Left ventricle myocardium inferior (tissue), 1 donor: ENCODE data around the gene LDLRAD3. TPM values are rescaled to one million over a fixed set of nuclear protein-coding genes. Genes with fewer than 3 reads are reported as not detected.

Experiments used
- DNase-seq: peaks from one replicate; pipeline ENCODE4 v3.0.0-alpha.2; 2020
- H3K27ac ChIP-seq: fragments of 200-600 bp; replicated peaks from 2 replicates; pipeline ENCODE4 v1.8.0; 2021
- H3K27me3 ChIP-seq: fragments of 200-600 bp; 2 replicates; pipeline ENCODE4 v1.8.0; 2021; ENCODE audit warnings: low read depth
- H3K36me3 ChIP-seq: fragments of 200-600 bp; 2 replicates; pipeline ENCODE4 v1.8.0; 2021
- H3K4me1 ChIP-seq: fragments of 200-600 bp; 2 replicates; pipeline ENCODE4 v1.8.0; 2021
- H3K4me3 ChIP-seq: fragments of 200-600 bp; 2 replicates; pipeline ENCODE4 v1.8.0; 2021; ENCODE audit warnings: mild to moderate bottlenecking, moderate library complexity
- H3K9me3 ChIP-seq: fragments of 200-600 bp; replicated peaks from 2 replicates; pipeline ENCODE4 v1.8.0; 2021
- intact Hi-C: fragments of 100-400 bp; cut with micrococcal nuclease; formaldehyde crosslinking; loops from one replicate; pipeline ENCODE4 v1.11.0; 2022
- total RNA-seq: library from RNA; stranded (reverse); fragmentation: NEBNext Ultra II Directional; extraction: Animal tissue kit (Norgen Biotek cat#: 25700); gene quantifications from one replicate; pipeline ENCODE4 v1.2.1, GENCODE V29; 2021
- TF ChIP-seq, protein P1 (sequence below): fragments of 200-600 bp; IDR thresholded peaks from 2 replicates; pipeline ENCODE4 v1.8.0; 2021; ENCODE audit warnings: antibody characterized with exemption, mild to moderate bottlenecking, borderline replicate concordance
- donor health status: DM: no; HTN: yes; CAD: no; lungs with severe emphysema.

LDLRAD3 gene
- total RNA-seq, 1 donor from 2014 or later = 1.0 TPM

- peak; percentile 32 for DNase-seq
Observed at GRCh38 chr11:36258730-36259360, 315.0 kb downstream of the LDLRAD3 start.

GRCh38 chr11:36261094-36261493 is 317.2 kb downstream of the LDLRAD3 start:
- H3K4me1 ChIP-seq = peaks cover 9% of the 10 kb centered on the region
- peaks cover 70% of the 10 kb centered on the region for H3K27me3 ChIP-seq
- no peak overlapping the region for H3K4me3 ChIP-seq
- TF ChIP-seq, protein P1, sequence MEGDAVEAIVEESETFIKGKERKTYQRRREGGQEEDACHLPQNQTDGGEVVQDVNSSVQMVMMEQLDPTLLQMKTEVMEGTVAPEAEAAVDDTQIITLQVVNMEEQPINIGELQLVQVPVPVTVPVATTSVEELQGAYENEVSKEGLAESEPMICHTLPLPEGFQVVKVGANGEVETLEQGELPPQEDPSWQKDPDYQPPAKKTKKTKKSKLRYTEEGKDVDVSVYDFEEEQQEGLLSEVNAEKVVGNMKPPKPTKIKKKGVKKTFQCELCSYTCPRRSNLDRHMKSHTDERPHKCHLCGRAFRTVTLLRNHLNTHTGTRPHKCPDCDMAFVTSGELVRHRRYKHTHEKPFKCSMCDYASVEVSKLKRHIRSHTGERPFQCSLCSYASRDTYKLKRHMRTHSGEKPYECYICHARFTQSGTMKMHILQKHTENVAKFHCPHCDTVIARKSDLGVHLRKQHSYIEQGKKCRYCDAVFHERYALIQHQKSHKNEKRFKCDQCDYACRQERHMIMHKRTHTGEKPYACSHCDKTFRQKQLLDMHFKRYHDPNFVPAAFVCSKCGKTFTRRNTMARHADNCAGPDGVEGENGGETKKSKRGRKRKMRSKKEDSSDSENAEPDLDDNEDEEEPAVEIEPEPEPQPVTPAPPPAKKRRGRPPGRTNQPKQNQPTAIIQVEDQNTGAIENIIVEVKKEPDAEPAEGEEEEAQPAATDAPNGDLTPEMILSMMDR = no peak
- H3K36me3 ChIP-seq = peaks cover 5% of the 10 kb centered on the region
- peaks cover 7% of the 10 kb centered on the region for H3K9me3 ChIP-seq
- DNase-seq = no peak
- no peak overlapping the region for H3K27ac ChIP-seq
- intact Hi-C loops = no loop called here

More at GRCh38 chr11:36258730-36259360, 315.0 kb downstream of the LDLRAD3 start:
- Histone ChIP-seq H3K27me3 (peaks cover 73% of the 10 kb centered on the region), H3K36me3 (peaks cover 7% of the 10 kb centered on the region), H3K4me3 (no peak overlapping the region), H3K4me1 (peaks cover 9% of the 10 kb centered on the region), H3K9me3 (peaks cover 11% of the 10 kb centered on the region), H3K27ac (no peak overlapping the region)
- intact Hi-C loops = no loop called here
- TF ChIP-seq, protein P1 = peak; percentile 66

GRCh38 chr11:36264011-36264972 is 320.4 kb downstream of the LDLRAD3 start:
- Histone ChIP-seq H3K27me3 (peaks cover 38% of the 10 kb centered on the region), H3K27ac (no peak overlapping the region), H3K36me3 (no peaks in the 10 kb centered on the region), H3K9me3 (no peaks in the 10 kb centered on the region), H3K4me3 (no peak overlapping the region), H3K4me1 (peaks cover under 1% of the 10 kb centered on the region)
- DNase-seq = no peak
- intact Hi-C loops = no loop called here
- TF ChIP-seq, protein P1 = no peak

- no peak for DNase-seq
- Histone ChIP-seq H3K4me1 (no peaks in the 10 kb centered on the region), H3K27me3 (peaks cover 34% of the 10 kb centered on the region), H3K4me3 (no peak overlapping the region), H3K36me3 (no peaks in the 10 kb centered on the region), H3K9me3 (no peaks in the 10 kb centered on the region), H3K27ac (no peak overlapping the region)
- intact Hi-C loops = no loop called here
- TF ChIP-seq, protein P1 = no peak
Observed at GRCh38 chr11:36264973-36265344, 321.1 kb downstream of the LDLRAD3 start.

DNA sequence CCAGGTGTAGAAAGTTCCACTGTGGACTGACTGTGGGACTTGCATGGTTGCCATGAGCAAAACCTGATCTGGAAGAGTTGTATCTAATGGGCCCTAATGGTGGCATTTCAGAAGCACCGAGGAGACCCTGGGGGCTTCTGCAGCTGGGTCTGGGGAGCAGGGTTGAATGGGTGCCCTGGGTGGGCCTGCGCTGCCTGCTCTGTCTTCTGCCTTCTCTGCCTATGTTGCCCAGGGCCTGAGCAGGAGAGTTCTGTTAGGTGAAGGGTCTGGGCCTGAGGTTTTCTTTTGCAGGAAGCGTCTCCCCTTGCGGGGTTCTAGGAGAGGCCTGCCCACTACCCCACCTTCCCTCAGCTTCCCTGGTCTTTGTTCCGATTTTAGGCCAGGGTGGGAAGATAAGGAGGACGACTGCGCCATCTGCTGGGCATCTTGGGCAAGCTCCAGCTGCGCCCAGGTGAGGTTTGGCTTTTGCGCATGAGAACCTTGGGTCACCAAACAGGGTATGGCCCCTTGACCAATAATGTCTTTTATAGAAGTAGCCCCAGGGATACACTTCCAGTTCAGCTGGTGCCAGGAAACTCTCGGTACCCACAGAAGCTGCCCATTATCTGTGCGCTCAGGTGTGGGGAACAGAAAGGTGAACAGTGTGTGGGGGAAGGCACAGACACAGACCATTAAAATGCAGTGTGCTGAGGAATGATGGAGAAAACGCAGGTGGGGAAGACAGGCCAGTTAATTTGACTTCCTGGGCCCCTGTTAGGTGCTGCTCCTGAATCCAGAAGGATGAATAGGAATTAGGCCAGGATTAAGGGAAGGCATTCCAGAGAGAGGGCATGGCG is 322.1 kb downstream of the LDLRAD3 start:
- no peaks in the 10 kb centered on the region for H3K9me3 ChIP-seq
- H3K27me3 ChIP-seq = peaks cover 23% of the 10 kb centered on the region
- intact Hi-C loops = no loop called here
- no peaks in the 10 kb centered on the region for H3K4me1 ChIP-seq
- no peak overlapping the region for H3K27ac ChIP-seq
- H3K36me3 ChIP-seq = peaks cover 7% of the 10 kb centered on the region
- DNase-seq = peak; percentile 36
- no peak overlapping the region for H3K4me3 ChIP-seq
- TF ChIP-seq, protein P1 = peak; percentile 83
